NCI-H187 (cell line): ENCODE data around the gene SLC30A3.
A peak's percentile ranks its signal among the peaks of the same experiment; 100 is the strongest.
"Not testable (repeated sequence)": the region's sequence is repeated elsewhere in the genome, so short reads cannot be mapped to it uniquely, and the experiment has no call there.

ENCODE experiments used
- DNase-seq, 2 experiments: peaks; one replicate each; lab custom pipeline; 2025; lab: John Stamatoyannopoulos, UW

SLC30A3 gene

GRCh38 chr2:27284996-27285395 lies 22.1 kb upstream of the SLC30A3 start:
- DNase-seq = no peak

GRCh38 chr2:27282892-27283291 lies 20.0 kb upstream of the SLC30A3 start:
- DNase-seq = no peak

- DNase-seq = no peak
Observed at GRCh38 chr2:27281855-27282559, 19.2 kb upstream of the SLC30A3 start, which contains the start of gene TRIM54. Gene TRIM54 (plus strand): TSS chr2:27282429. CDS start chr2:27282732, 303 bp downstream.

- no peak for DNase-seq
Observed at GRCh38 chr2:27281442-27281841, 18.6 kb upstream of the SLC30A3 start.

- DNase-seq = no peak
Observed at GRCh38 chr2:27280826-27281225, 18.0 kb upstream of the SLC30A3 start.

- DNase-seq = no peak
Observed at GRCh38 chr2:27278010-27278409, 15.2 kb upstream of the SLC30A3 start.

GRCh38 chr2:27275211-27276150 lies 12.6 kb upstream of the SLC30A3 start, which contains the start of gene DNAJC5G:
Gene DNAJC5G (plus strand): TSS chr2:27275433. CDS start chr2:27276729, 1,296 bp downstream.
- no peak for DNase-seq

- DNase-seq = not testable (repeated sequence)
Observed at GRCh38 chr2:27272537-27273522, 10.0 kb upstream of the SLC30A3 start.

- no peak for DNase-seq
Observed at GRCh38 chr2:27271631-27272340, 8.9 kb upstream of the SLC30A3 start.

GRCh38 chr2:27270670-27271069 lies 7.8 kb upstream of the SLC30A3 start:
- DNase-seq = no peak

GRCh38 chr2:27270131-27270530 lies 7.3 kb upstream of the SLC30A3 start:
- DNase-seq = no peak

GRCh38 chr2:27268296-27268695 lies 5.4 kb upstream of the SLC30A3 start:
- DNase-seq = not testable (repeated sequence)

GRCh38 chr2:27265536-27265870 lies 2.7 kb upstream of the SLC30A3 start:
- no peak for DNase-seq

GRCh38 chr2:27264753-27265535 lies 2.1 kb upstream of the SLC30A3 start:
- peak; percentile 30 to 70 for DNase-seq

GRCh38 chr2:27264253-27264752 lies 1.5 kb upstream of the SLC30A3 start:
- no peak for DNase-seq

- DNase-seq = no peak
Observed at GRCh38 chr2:27263287-27264252, 723 bp upstream of the SLC30A3 start.

GRCh38 chr2:27261926-27262298 lies 935 bp downstream of the SLC30A3 start:
- no peak for DNase-seq

GRCh38 chr2:27261241-27261925 lies 1.5 kb downstream of the SLC30A3 start:
- no peak for DNase-seq
